GM13976 (cell line): ENCODE results near the gene PLPP2.
A peak's percentile ranks its signal among the peaks of the same experiment; 100 is the strongest.
"Not testable (repeated sequence)": the region's sequence is repeated elsewhere in the genome, so short reads cannot be mapped to it uniquely, and the experiment has no call there.

Experiments used
- DNase-seq: peaks from one replicate; pipeline ENCODE4 v3.0.0; 2012; ENCODE audit warnings: low spot score
- CTCF ChIP-seq: IDR thresholded peaks from 2 replicates; pipeline ENCODE4 v1.5.1; 2012; ENCODE audit warnings: borderline replicate concordance, mild to moderate bottlenecking; ENCODE audit not compliant: insufficient read depth; ENCODE audit errors: extremely low read depth, missing control alignments, control extremely low read depth
- in situ Hi-C: fragments of 300-500 bp; cut with MboI; formaldehyde crosslinking; loops from one replicate; pipeline ENCODE4 v1.12.0; 2022; ENCODE audit warnings: low sequenced_read_pairs, mixed read lengths, inconsistent platforms; ENCODE audit not compliant: unreplicated experiment

The PLPP2 gene

GRCh38 chr19:275958-276646 is 15.1 kb downstream of the PLPP2 start:
- peak; percentile 3 for DNase-seq
- in situ Hi-C loops = no loop called here
- no peak for TF ChIP-seq CTCF

GRCh38 chr19:275000-275399 is 16.2 kb downstream of the PLPP2 start:
- TF ChIP-seq CTCF = no peak

GRCh38 chr19:273393-273792 is 17.8 kb downstream of the PLPP2 start:
- in situ Hi-C loops = no loop called here
- TF ChIP-seq CTCF = no peak

More at GRCh38 chr19:275000-275399, 16.2 kb downstream of the PLPP2 start:
- peak; percentile 3 for DNase-seq
- in situ Hi-C loops = no loop called here

GRCh38 chr19:271856-272255 is 19.3 kb downstream of the PLPP2 start:
- in situ Hi-C loops = no loop called here
- TF ChIP-seq CTCF = no peak
- peak; percentile 9 for DNase-seq

More at GRCh38 chr19:273393-273792, 17.8 kb downstream of the PLPP2 start:
- no peak for DNase-seq

- DNase-seq = peak; percentile 2
- in situ Hi-C loops = not testable (repeated sequence)
These were observed 20.4 kb downstream of the PLPP2 start for GRCh38 chr19:270766-271318.

GRCh38 chr19:269241-269640 is 22.0 kb downstream of the PLPP2 start:
- no peak for DNase-seq
- in situ Hi-C loops = no loop called here
- TF ChIP-seq CTCF = no peak

GRCh38 chr19:262125-262524 is 29.1 kb downstream of the PLPP2 start:
- in situ Hi-C loops = no loop called here
- no peak for DNase-seq
- no peak for TF ChIP-seq CTCF

GRCh38 chr19:256804-257203 is 34.4 kb downstream of the PLPP2 start:
- in situ Hi-C loops, DNase-seq: not testable (repeated sequence)

- DNase-seq, in situ Hi-C loops: not testable (repeated sequence)
These were observed 38.6 kb downstream of the PLPP2 start for GRCh38 chr19:252421-253186.
